ENCODE data around the gene RGS17. TPM values are rescaled to one million over a fixed set of nuclear protein-coding genes. Genes with fewer than 3 reads are reported as not detected.

RGS17 gene
- total RNA-seq, 1 donor from 2014 or later, result 8.1 TPM

GRCh38 chr6:152980656-152981055, 150.4 kb downstream of the RGS17 start:
- DNase-seq (ENCODE audit: low spot score), result no peak
- no peak overlapping the region for H3K27ac Mint-ChIP-seq
- peak overlapping the region; percentile 95 for H3K4me3 Mint-ChIP-seq
- H3F3A ChIP-seq (ENCODE audit: low read depth), result peaks cover 22% of the 10 kb centered on the region
- peaks cover 64% of the 10 kb centered on the region for H4K20me1 ChIP-seq (ENCODE audit: low read depth)
- H3K79me2 ChIP-seq (ENCODE audit: low read depth), result peaks cover 93% of the 10 kb centered on the region
- H3K4me2 ChIP-seq, result peak overlapping the region; percentile 93
- H3K27ac ChIP-seq, result no peak overlapping the region
- peaks cover 59% of the 10 kb centered on the region for H3K4me1 ChIP-seq
- peaks cover 7% of the 10 kb centered on the region for H3K36me3 ChIP-seq
- H3K36me3 Mint-ChIP-seq, result peaks cover 40% of the 10 kb centered on the region
- H3K27me3 Mint-ChIP-seq (ENCODE audit: insufficient read depth, low read depth), result peaks cover 6% of the 10 kb centered on the region
- peak overlapping the region; percentile 100 for H3K4me3 ChIP-seq
- H3K4me1 Mint-ChIP-seq, result peaks cover 42% of the 10 kb centered on the region
- TF ChIP-seq EZH2phosphoT487 (IDR thresholded peaks at IDR 0.05), result no peak
- no peak for TF ChIP-seq CTCF (IDR thresholded peaks at IDR 0.05)
- TF ChIP-seq EZH2 (IDR thresholded peaks at IDR 0.05), result no peak
- no peaks in the 10 kb centered on the region for H3K27me3 ChIP-seq
- no peak overlapping the region for H2AFZ ChIP-seq (replicated peaks)
- no peaks in the 10 kb centered on the region for H3K9me3 Mint-ChIP-seq
- H3K9me3 ChIP-seq (ENCODE audit: low read depth), result no peaks in the 10 kb centered on the region
- H3K9ac ChIP-seq, result peak overlapping the region; percentile 86

DNA sequence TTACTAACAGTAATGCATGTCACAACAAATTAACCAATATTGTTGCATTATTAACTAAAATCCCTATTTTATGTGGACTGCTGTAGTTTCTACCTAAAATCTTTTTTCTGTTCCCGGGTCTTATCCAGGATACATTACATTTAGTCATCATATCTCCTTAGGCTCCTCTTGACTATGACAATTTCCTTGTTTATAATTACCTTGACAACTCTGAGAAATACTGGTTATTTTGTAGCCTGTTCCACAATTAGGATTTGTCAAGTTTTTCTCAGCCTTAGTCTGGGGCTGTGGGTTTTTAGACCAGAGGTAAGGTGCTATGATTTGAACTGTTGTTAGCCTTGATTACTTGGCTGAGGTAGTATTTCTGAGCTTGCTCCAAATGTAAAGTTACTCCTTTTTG, 152.0 kb downstream of the RGS17 start:
- no peak overlapping the region for H2AFZ ChIP-seq (replicated peaks)
- H3K9me3 ChIP-seq (ENCODE audit: low read depth), result no peaks in the 10 kb centered on the region
- H3K4me3 ChIP-seq, result peak overlapping the region; percentile 100
- Mint-ChIP-seq H3K4me1 (peaks cover 34% of the 10 kb centered on the region), H3K9me3 (peaks cover 4% of the 10 kb centered on the region), H3K4me3 (no peak overlapping the region), H3K27ac (no peak overlapping the region), H3K36me3 (peaks cover 49% of the 10 kb centered on the region), H3K27me3 (ENCODE audit: insufficient read depth, low read depth) (peaks cover 6% of the 10 kb centered on the region)
- H3K9ac ChIP-seq, result no peak overlapping the region
- no peak for TF ChIP-seq CTCF (IDR thresholded peaks at IDR 0.05)
- no peak for TF ChIP-seq EZH2phosphoT487 (IDR thresholded peaks at IDR 0.05)
- TF ChIP-seq EZH2 (IDR thresholded peaks at IDR 0.05), result no peak
- peaks cover 21% of the 10 kb centered on the region for H3F3A ChIP-seq (ENCODE audit: low read depth)
- no peaks in the 10 kb centered on the region for H3K27me3 ChIP-seq
- DNase-seq (ENCODE audit: low spot score), result no peak
- H3K4me1 ChIP-seq, result peaks cover 67% of the 10 kb centered on the region
- peaks cover 80% of the 10 kb centered on the region for H4K20me1 ChIP-seq (ENCODE audit: low read depth)
- peaks cover 93% of the 10 kb centered on the region for H3K79me2 ChIP-seq (ENCODE audit: low read depth)
- H3K36me3 ChIP-seq, result peaks cover 20% of the 10 kb centered on the region
- peak overlapping the region; percentile 93 for H3K4me2 ChIP-seq
- H3K27ac ChIP-seq, result no peak overlapping the region

- Histone ChIP-seq H4K20me1 (ENCODE audit: low read depth) (peaks cover 90% of the 10 kb centered on the region), H3K27me3 (no peaks in the 10 kb centered on the region), H3K9me3 (ENCODE audit: low read depth) (no peaks in the 10 kb centered on the region), H3F3A (ENCODE audit: low read depth) (peaks cover 19% of the 10 kb centered on the region), H3K4me3 (peak overlapping the region; percentile 100), H3K4me1 (peaks cover 70% of the 10 kb centered on the region), H2AFZ (replicated peaks) (no peak overlapping the region), H3K27ac (peak overlapping the region; percentile 54), H3K4me2 (peak overlapping the region; percentile 93), H3K79me2 (ENCODE audit: low read depth) (peaks cover 98% of the 10 kb centered on the region), H3K9ac (no peak overlapping the region), H3K36me3 (peaks cover 31% of the 10 kb centered on the region)
- peaks cover 4% of the 10 kb centered on the region for H3K9me3 Mint-ChIP-seq
- H3K27me3 Mint-ChIP-seq (ENCODE audit: insufficient read depth, low read depth), result no peaks in the 10 kb centered on the region
- TF ChIP-seq CTCF (IDR thresholded peaks at IDR 0.05) (no peak), EZH2phosphoT487 (IDR thresholded peaks at IDR 0.05) (no peak), EZH2 (IDR thresholded peaks at IDR 0.05) (no peak)
- peaks cover 34% of the 10 kb centered on the region for H3K4me1 Mint-ChIP-seq
- H3K27ac Mint-ChIP-seq, result no peak overlapping the region
- DNase-seq (ENCODE audit: low spot score), result no peak
- H3K36me3 Mint-ChIP-seq, result peaks cover 60% of the 10 kb centered on the region
- no peak overlapping the region for H3K4me3 Mint-ChIP-seq
Measured at GRCh38 chr6:152978058-152978457, 153.0 kb downstream of the RGS17 start.
